Stimulated activated CD8-positive, alpha-beta memory T cell treated with anti-CD3 and anti-CD28 coated beads, Interleukin-12 subunit alpha, Interleukin-12 subunit beta, amount 100 ng/mL, for 24 hours (primary cell): ENCODE data around the gene ESR2.

Source experiments
- DNase-seq: peaks from one replicate; pipeline ENCODE4 v3.0.0-alpha.2; 2020; ENCODE audit errors: extremely low read depth

Gene ESR2

DNA sequence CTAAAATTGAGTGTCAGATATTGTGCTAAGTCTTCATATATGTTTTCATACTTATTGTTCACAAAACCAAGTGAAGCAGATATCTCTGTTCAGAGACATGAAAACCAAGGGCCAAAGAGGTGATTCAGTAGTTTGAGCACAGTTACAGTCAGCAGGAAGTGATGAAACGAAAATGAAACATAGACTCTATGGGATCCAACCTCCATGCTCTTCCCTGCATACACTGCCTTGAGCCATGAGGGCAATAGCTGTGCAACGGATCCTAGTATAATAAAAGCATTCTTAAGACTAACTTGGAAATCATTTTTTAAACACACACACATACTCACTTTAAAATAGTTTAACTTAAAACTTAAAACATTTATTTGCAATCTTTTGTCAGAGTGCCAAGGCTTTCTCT is 27.9 kb downstream of the ESR2 start:
- no peak for DNase-seq

DNA sequence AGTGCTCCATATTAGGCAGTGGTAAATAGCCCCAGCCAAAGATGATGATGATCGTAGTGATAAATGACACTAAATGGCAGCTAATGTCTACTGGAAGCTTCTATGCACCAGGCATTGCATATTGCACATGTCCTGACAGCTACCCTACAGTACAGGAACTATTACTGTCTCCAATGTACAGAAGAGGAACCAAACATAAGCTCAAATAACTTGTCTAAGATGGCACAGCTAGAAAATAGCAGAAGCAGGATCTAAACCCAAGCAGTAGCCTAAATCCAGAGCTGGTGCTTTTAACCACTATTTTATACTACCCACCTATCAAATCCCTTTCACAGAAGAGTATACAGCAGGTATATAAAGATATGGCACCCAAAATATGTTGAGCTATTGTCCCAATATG is 28.9 kb downstream of the ESR2 start:
- DNase-seq: no peak

DNA sequence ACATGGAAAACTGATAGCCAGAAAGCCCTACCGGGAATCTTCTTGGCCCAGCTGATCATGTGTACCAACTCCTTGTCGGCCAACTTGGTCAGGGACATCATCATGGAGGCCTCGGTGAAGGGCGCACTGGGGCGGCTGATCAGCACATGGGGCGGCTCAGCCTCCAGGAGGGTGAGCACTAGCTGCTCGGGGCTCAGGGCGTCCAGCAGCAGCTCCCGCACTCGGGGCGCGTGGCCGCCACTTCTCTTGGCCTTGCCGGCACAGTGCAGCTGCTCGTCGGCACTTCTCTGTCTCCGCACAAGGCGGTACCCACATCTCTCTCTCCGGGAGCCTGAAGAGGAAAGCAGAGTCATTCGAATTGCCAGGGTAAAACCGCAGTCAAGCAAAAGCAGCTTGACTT is 33.8 kb downstream of the ESR2 start:
- DNase-seq: no peak

DNA sequence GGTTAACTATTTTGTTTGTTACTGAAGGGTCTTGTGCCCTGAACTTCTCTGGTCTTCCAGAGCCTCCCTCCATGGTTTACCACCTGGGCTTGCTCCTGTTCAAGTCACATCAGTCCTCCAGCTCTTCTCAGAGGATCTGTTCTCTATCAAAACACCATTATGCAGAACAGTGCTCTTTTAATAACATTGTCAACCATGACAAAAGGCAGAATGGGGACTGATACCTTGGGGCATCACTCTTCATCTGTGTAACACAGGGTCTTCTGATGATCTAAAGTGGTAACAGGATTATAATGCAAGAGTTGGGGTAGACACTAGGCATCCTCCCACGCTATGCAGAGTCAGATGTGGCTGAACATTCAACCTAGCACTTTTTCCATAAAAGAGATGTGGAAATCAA is 38.4 kb downstream of the ESR2 start:
- DNase-seq: no peak

DNA sequence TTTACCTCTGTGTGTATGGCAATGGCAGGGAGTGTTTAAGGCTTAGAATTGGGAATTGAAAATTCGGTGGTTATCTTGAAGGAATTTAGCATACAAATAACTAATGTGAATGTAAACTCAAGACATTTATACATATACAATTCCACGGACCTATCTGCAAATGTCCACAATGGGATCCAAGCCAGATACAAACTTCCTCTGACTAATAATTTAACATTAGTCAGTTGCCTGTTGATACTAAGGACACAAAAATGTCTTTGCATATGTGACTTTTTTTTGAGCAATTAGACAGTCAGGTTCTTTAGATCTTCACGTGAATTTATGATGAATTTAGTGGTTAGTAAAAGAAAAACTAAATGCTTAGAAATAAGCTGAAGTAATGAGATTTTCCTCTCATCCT is 40.5 kb downstream of the ESR2 start:
- DNase-seq: no peak

DNA sequence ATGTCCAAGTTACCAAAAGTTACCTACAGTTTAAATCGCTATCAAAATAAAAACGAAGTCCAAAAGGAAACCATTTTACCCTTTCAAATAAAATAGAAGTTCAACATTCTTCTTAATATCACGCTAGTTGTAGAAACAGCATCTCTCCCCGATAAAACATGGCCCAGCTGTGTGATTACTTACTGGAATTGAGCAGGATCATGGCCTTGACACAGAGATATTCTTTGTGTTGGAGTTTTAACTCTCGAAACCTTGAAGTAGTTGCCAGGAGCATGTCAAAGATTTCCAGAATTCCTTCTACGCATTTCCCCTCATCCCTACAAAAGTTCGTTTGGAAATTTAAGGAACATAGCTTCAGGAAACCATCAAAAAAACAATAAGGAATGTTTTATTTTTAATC is 44.8 kb downstream of the ESR2 start:
- DNase-seq: no peak

DNA sequence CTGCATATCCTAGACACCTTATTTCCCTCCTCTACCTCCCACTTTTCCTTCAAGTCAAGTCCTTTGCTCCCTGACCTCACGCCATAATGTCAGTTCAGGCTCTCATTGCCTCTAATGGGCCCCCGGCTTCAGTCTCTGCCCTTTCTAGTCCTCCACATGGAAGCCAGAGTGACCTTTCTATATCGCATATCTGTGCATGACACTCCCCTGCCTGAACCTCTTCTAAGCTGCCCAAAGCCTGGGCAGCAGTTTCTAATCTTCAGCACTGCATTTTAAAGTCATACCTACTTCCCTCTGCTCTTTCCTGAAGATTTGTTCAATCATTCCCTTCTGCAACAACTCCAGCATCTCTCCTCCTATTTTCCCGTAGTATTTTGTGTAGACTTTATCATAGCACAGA is 45.5 kb downstream of the ESR2 start:
- no peak for DNase-seq

DNA sequence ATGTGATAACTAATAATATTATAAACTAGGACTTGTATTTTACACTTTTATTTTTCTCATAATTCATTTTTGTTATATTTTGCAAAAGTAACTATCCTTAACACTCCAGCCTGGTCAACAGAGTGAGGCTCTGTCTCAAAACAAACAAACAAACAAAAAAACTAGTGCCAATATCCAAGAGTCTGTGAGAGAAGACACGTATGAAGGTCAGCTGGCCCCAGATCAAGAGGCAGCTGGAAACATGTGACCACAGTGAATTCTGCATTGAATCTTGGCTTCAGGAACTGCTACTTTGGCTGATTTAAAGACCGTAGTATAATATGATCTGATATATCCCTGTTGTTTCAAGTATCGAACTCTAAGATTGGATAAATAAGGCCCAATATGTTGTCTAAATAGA is 47.0 kb downstream of the ESR2 start:
- DNase-seq: no peak

DNA sequence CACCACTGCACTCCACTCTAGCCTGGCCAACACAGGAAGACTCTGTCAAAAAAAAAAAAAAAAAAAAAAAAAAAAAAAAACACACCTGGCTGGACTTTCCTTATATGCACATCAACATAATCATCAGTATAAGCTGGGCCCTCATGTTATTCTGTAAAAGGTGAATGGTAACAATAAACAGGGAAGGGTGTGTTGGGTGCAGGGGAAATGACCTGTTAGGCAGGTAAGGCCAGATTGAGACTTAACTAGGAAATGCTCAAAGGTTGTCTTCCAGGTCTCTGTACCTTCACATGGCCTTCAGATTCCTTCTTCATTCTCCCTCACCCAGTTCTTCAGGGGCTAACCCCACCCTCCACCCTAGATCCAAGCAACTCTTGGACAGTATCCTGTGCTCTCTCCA is 47.5 kb downstream of the ESR2 start:
- DNase-seq: no peak

DNA sequence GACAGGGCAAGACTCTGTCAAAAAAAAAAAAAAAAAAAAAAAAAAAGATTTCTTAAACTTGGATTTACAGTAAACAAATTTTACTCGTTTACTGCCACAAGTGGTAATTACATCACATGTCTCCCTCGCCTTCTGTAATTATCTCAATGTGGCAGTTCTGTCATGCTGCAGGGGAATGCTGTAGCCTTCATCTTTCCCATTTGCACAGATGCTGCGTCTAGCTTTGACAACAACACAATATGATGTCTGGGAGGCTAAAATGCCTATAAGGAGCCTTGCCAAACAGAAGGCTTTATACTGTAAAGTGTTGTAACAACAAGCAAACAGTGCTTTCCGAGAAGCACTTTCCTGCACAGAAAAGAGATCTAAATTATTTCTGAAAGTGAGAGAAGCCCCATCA is 48.7 kb downstream of the ESR2 start:
- DNase-seq: no peak

DNA sequence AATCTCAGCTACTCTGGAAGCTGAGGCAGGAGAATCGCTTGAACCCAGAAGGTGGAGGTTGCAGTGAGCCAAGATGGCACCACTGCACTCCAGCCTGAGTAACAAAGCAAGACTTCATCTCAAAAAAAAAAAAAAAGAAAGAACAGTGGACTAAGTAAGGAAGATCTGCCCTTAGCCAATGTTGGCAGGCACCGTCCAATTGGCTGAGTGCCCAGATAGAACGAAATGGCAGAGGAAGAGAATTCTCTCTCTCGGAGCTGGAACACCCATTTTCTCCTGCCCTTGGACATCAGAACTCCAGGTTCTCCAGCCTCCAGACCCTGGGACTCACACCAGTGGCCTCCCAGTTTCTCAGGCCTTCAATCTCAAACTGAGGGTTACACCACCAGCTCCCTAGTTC is 49.9 kb downstream of the ESR2 start:
- DNase-seq: no peak

DNA sequence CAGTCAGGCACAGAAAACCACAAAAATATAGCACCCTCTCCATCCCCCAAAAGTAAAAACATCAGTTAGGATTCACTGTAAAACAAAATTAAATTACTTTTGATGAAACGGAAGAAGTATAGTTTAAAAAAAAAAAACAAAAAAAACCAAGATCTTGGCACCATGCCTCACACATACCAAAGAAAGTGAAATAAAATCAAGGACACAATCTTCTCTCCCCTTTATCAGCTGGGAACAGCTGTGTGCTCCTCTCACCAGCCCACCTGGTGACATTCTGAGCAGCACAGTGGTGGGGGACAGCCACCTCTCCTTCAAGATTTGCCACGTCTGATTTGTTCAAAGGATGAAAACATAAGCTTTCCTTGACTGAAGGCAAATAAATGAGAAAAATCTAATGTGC is 55.5 kb downstream of the ESR2 start:
- no peak for DNase-seq

DNA sequence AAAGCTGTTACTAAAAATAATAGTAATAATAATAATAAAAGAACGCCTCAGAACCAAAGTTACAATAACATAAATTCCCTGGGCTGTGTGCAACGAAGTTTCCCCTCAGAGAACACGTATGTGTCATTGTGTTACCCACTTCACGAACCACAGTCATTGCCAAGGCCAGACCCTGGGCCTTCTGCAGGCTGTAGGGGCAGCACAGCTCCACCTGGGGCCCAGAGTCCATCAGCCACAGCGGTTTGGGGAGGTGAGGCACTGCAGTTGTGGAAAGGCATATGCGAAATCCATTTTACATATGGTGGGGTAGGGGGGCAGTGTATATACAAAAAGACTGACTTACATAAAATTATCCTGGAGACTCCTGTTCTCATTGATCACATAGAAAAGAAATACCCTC is 56.1 kb downstream of the ESR2 start:
- DNase-seq: no peak

DNA sequence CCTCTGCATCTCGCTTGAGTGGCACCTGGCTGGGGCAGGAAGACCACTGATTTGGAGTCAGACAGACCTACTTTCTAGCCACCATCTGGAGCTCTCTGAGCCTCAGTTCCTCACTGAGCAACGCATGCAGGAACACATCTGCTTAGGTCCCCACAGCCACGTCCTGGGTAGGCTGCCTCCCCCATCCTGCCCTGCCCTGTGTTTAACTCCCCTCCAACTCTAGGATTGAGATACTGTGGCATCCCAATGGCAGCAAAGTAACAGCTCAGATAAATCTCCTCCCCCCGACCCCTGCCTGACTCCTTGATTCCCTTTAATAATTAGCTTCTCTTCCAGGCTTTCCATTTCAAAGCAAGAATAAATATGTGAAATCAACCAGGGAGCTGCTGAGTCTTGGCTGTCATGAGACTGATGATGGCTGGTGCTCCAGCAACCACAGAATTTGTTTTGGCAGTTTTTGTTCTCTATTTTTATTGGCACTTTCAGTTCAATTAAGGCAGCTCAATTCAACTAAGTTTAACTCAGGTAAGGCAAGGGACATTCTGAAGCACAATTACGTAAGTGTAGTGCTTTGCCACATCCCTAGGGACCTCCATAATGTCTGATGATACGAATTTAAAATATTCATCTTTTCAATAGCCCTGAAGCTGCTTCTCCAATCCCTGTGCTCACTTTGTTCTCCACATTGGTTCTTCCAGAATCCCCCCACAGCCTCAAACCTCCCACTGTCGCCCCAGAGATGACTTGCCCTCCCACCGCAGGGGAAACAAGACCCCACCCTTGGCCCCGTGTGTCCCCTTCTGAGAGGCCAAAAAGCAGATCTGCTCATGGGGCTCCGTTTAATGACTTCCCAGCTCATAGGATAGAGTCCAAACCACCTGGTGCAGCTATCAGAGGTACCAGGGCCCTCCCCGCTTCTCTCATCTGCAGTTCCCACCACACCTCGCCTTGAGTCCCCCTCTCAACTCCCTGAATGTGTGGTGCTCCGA is 58.2 kb downstream of the ESR2 start:
- DNase-seq: no peak

DNA sequence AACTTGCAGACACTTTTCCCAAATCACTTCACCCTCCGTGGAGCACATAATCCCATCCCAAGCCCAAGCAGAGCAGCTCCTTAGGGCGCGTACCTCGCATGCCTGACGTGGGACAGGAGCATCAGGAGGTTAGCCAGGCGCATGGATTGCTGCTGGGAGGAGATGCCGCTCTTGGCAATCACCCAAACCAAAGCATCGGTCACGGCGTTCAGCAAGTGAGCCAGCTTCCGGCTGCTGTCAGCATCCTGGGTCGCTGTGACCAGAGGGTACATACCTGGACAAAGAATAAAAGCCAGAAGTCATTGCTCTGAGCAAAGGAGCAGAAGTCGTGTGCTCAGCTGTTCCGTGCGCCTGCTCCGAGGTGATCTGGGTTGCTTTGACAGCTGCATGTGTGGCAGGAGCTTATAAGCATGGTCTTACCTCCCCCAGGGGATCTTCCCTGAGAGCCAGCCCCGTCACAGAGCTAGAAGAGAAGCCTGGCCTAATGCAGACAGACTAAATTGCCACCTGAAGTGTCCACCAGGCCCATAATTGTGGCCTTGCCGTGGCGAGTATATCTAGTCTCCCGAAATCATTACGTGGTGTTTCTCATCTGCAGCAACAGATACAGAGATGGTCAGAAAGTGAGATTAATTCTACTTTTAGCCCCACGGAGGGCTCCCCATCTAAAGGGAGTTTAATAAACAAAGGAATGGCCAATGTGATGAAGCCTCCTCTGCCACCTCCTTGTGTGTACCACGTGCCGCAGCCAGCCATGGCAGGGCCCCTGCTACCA is 59.1 kb downstream of the ESR2 start:
- no peak for DNase-seq

DNA sequence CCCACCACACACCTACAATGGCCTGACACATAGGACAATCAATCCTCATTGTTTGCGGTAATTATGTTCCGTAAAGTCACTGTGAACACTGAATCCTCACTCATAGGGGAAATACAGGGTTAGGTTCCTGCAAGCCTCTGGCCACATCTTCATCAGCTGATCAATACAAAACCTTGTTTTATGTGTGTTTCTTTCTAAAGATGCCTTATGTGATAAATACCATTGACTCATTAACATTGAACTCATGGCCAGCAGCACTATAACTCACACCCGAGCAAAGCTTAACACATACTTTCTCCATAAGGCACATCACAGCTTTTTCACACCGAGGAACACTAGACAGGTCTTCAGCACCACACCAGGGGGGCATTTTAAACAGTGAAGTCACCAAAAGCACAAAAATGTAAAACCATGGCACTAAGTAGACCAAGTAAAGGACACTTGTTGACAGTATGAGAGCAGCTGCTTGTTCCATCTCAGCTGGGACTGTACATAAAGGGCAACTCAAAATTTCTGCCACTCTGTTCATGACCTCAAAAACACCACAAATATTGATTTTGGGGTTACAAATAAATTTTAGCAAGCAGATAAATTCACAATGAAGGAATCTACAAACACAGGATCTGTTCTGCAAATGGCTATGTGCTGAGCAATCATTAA is 60.5 kb downstream of the ESR2 start:
- DNase-seq: no peak

DNA sequence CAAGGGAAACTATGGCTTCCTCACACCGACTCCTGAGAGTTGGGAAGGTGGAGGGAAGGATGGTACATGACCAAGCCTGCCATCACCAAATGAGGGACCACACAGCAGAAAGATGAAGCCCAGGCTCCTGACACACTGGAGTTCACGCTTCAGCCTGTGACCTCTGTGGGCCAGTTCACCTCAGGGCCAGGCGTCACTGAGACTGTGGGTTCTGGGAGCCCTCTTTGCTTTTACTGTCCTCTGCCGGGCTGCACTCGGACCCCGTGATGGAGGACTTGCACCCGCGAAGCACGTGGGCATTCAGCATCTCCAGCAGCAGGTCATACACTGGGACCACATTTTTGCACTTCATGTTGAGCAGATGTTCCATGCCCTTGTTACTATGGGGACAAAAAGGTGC is 61.2 kb downstream of the ESR2 start:
- no peak for DNase-seq

DNA sequence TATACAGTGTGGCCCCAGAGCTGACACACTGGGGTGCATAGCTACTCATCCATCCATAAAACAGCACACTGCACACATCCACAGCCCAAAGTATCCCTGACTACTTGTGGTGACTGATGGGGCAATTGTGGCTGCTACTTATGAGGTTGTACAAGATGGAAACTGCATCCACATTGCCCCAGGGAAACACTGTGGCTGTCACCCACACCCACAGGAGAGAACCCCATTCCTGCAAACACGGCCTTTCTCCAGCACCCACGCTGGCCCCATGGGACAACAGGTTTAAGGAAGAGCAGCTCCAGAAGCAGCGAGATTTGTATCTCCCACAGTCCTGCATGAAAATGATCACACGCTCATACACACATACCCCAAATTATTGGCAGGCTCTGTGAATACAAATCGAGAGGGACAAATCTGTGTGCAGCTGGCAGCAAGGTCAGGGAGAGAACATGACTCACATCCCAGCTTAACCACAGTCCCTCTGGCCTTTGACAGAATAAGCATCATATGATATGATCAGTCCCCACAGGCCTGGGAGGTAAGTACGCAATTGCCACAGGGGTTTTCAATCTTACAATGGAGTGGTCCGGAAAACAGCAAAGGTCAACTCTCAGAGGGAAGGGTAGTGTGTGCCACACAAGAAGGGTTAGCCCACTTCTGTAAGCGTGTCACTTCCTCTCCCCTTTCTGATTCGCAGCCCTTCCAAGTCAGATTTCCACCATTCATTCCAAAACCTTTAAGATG is 61.9 kb downstream of the ESR2 start:
- DNase-seq: no peak

DNA sequence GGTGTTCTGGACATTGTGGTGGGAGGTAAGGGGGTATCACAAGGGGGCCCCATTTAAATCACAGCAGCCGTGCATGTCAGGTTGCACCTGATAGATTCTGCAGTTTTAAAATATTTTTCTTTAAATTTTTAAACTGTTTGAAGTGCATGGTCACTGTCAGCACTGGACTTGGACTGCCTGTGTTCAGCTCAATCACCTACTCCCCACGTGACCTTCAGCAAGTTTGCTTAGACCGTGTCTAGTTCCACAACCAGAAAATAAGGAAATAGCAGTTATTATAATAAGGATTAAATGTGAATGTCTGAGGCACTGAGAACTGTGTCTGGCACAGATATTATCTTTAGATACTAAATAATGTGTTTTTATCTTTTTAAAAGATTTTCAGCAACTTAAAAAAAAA is 64.7 kb downstream of the ESR2 start:
- DNase-seq: no peak

DNA sequence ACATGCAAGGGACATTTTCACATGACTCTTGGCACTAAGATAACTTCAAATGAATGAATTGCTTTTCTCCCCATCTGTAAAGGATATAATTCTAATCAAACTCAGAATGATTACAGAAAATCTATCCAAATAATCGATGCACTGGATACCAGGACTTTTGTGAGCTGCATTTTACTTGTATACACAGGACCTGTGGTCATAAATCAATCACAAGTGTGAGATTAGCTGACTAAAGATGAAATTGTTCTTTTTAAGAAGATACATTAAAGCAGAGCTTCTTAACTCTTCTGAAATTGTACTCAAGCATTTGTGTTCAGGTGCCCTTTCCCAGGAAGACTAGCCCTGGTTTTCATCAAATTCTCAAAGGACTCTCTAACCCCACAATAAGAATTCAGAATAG is 66.3 kb downstream of the ESR2 start:
- no peak for DNase-seq

DNA sequence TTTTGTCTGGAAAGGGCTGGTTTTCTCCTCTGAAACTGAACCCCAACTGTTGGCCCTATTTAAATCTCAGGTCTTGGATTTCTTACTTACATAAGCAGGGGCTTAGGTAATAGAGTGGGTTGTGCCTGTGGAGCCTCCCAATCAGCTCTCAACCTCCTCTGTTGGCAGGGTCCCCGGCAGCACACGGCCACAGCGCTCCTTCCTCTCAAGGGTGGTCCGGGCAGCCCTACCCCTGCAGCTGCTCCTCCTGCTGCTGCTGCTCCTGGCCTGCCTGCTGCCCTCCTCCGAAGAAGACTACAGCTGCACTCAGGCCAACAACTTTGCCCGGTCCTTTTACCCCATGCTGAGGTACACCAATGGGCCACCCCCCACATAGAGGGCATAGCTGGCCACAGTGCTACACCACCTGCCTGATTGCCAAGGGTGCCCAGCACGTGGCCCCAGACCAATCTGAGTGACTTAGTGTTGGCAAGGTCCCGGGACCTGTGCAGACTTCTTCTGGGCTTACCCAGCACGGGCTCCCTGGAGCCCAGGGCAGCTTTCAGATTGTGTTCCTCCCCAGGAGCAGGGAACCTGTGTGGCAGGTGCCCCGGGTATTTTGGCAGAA is 68.9 kb downstream of the ESR2 start:
- no peak for DNase-seq
